Peyer's patch (tissue), 4 donors: ENCODE data around the gene OPCML.

Experiments used
- POLR2A ChIP-seq, 2 donors: fragments of 450-650 bp; IDR thresholded peaks; one replicate each; pipeline ENCODE4 v1.5.1; 2017; ENCODE audit warnings: antibody characterized with exemption in 2 of 2, mild to moderate bottlenecking in 2 of 2, moderate library complexity in 2 of 2
- TF ChIP-seq, protein P1 (sequence below), 6 experiments: fragments of 450-650 bp in 4 of 6; fragments of 200-600 bp in 2 of 6; sonication (generic) in 1 of 6; IDR thresholded peaks; one replicate each; pipeline ENCODE4 v1.5.1; 2017 to 2019; ENCODE audit warnings: antibody characterized with exemption in 6 of 6, mild to moderate bottlenecking in 3 of 6, moderate library complexity in 1 of 6

DNA sequence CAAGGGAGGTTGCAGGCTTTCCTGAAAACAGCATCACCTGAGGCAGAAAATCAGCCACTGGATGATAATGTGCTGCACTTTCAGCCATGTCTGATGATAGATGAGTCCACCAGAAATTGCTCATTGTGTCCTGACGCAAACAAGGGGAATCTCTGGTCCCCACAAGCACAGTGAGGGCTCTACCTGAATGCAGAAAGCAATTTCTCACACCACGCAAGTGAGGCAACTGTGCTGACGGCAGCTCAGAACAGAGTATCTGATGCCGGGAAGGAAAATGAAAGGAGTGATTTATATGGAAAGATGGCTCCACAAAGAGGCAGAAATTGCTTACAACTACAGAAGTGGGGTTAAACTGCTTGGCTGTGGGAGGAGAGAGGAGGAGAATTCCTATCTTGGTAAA lies 867.1 kb downstream of the OPCML start:
- TF ChIP-seq POLR2A (IDR thresholded peaks at IDR 0.05) = no peak
- TF ChIP-seq, protein P1, sequence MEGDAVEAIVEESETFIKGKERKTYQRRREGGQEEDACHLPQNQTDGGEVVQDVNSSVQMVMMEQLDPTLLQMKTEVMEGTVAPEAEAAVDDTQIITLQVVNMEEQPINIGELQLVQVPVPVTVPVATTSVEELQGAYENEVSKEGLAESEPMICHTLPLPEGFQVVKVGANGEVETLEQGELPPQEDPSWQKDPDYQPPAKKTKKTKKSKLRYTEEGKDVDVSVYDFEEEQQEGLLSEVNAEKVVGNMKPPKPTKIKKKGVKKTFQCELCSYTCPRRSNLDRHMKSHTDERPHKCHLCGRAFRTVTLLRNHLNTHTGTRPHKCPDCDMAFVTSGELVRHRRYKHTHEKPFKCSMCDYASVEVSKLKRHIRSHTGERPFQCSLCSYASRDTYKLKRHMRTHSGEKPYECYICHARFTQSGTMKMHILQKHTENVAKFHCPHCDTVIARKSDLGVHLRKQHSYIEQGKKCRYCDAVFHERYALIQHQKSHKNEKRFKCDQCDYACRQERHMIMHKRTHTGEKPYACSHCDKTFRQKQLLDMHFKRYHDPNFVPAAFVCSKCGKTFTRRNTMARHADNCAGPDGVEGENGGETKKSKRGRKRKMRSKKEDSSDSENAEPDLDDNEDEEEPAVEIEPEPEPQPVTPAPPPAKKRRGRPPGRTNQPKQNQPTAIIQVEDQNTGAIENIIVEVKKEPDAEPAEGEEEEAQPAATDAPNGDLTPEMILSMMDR (IDR thresholded peaks at IDR 0.05) = no peak
